DND-41 (cell line): ENCODE measurements around the gene GREB1.

Experiments used
- ATAC-seq: fragments of 200-7000 bp; cut with Tn5 transposase; 3 replicates; pipeline ENCODE4 v1.9.1; 2021; ENCODE audit warnings: low read depth; ENCODE audit not compliant: insufficient read depth
- DNase-seq: peaks from one replicate; pipeline ENCODE4 v3.0.0-alpha.2; 2020
- H2AFZ ChIP-seq: 2 replicates; pipeline ENCODE4 v1.6.0; 2012; ENCODE audit warnings: low read depth, low read length
- H3K27ac ChIP-seq: 2 replicates; pipeline ENCODE4 v1.5.1; 2012; ENCODE audit warnings: low read length, inconsistent platforms
- H3K27me3 ChIP-seq: fragments of 200-600 bp; sonication (generic); 2 replicates; pipeline ENCODE4 v1.6.0; 2012; ENCODE audit warnings: low read length, mild to moderate bottlenecking, inconsistent platforms; ENCODE audit not compliant: insufficient read depth, poor library complexity
- H3K36me3 ChIP-seq: 2 replicates; pipeline ENCODE4 v1.5.1; 2012; ENCODE audit warnings: low read length, inconsistent platforms; ENCODE audit not compliant: insufficient read depth
- H3K4me1 ChIP-seq: 2 replicates; pipeline ENCODE4 v1.5.1; 2012; ENCODE audit warnings: mild to moderate bottlenecking, low read length; ENCODE audit not compliant: insufficient read depth
- H3K4me2 ChIP-seq: 2 replicates; pipeline ENCODE4 v1.6.0; 2012; ENCODE audit warnings: mild to moderate bottlenecking, moderate library complexity, low read length, inconsistent platforms; ENCODE audit not compliant: insufficient read depth
- H3K4me3 ChIP-seq, 2 experiments: fragments of 200-600 bp in 1 of 2; shearing (Covaris generic) in 1 of 2; 2 replicates each; pipeline ENCODE4 v1.5.1; 2012 to 2016; ENCODE audit warnings: inconsistent platforms in 2 of 2, low read length in 2 of 2, mild to moderate bottlenecking in 2 of 2, low read depth in 1 of 2, moderate library complexity in 1 of 2
- H3K79me2 ChIP-seq: 2 replicates; pipeline ENCODE4 v1.6.0; 2012; ENCODE audit warnings: low read length, inconsistent platforms; ENCODE audit not compliant: insufficient read depth
- H3K9ac ChIP-seq: 2 replicates; pipeline ENCODE4 v1.6.0; 2012; ENCODE audit warnings: low read depth, mild to moderate bottlenecking, inconsistent platforms, low read length, moderate library complexity
- H3K9me3 ChIP-seq: 2 replicates; pipeline ENCODE4 v1.5.1; 2012; ENCODE audit warnings: low read length, moderate library complexity, mild to moderate bottlenecking, inconsistent platforms; ENCODE audit not compliant: insufficient read depth, severe bottlenecking
- H4K20me1 ChIP-seq: 2 replicates; pipeline ENCODE4 v1.6.0; 2012; ENCODE audit warnings: low read length; ENCODE audit not compliant: insufficient read depth
- EZH2 ChIP-seq: IDR thresholded peaks from 3 replicates; pipeline ENCODE4 v1.6.1; 2012; ENCODE audit warnings: borderline replicate concordance, low read depth, mild to moderate bottlenecking, moderate library complexity, low read length, inconsistent platforms; ENCODE audit not compliant: severe bottlenecking
- TF ChIP-seq, protein P1 (sequence below): IDR thresholded peaks from 2 replicates; pipeline ENCODE4 v1.5.1; 2012; ENCODE audit warnings: borderline replicate concordance, low read length, moderate library complexity, mild to moderate bottlenecking; ENCODE audit not compliant: poor library complexity, severe bottlenecking; ENCODE audit errors: extremely low read depth

The GREB1 gene

DNA sequence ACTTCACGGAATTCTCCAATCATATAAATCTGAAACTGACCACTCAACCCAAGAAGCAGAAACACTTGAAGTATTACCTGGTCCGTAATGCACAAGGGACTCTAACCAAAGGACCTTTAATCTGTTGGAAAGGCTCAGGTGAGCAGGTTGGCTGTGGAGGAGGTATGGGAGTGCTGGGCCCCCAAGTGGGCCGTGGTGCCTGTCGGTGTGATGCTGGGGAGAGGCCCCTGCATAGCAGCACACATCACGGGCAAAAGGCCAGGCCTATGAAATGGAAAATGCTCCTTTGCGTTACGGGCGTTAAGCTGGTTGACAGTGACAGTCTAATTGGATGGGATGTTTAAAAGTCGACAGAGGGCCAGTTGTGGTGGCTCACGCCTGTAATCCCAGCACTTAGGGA, 42.6 kb downstream of the GREB1 start:
- Histone ChIP-seq H3K4me2 (no peak overlapping the region), H3K9me3 (no peaks in the 10 kb centered on the region), H3K4me3 (no peak overlapping the region), H2AFZ (no peak overlapping the region), H3K79me2 (no peaks in the 10 kb centered on the region), H3K9ac (no peak overlapping the region), H3K36me3 (no peaks in the 10 kb centered on the region), H4K20me1 (no peaks in the 10 kb centered on the region), H3K27me3 (no peaks in the 10 kb centered on the region), H3K27ac (no peak overlapping the region), H3K4me1 (no peaks in the 10 kb centered on the region)
- TF ChIP-seq EZH2 = no peak
- TF ChIP-seq, protein P1, sequence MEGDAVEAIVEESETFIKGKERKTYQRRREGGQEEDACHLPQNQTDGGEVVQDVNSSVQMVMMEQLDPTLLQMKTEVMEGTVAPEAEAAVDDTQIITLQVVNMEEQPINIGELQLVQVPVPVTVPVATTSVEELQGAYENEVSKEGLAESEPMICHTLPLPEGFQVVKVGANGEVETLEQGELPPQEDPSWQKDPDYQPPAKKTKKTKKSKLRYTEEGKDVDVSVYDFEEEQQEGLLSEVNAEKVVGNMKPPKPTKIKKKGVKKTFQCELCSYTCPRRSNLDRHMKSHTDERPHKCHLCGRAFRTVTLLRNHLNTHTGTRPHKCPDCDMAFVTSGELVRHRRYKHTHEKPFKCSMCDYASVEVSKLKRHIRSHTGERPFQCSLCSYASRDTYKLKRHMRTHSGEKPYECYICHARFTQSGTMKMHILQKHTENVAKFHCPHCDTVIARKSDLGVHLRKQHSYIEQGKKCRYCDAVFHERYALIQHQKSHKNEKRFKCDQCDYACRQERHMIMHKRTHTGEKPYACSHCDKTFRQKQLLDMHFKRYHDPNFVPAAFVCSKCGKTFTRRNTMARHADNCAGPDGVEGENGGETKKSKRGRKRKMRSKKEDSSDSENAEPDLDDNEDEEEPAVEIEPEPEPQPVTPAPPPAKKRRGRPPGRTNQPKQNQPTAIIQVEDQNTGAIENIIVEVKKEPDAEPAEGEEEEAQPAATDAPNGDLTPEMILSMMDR = no peak
- no peak for ATAC-seq
- DNase-seq = no peak

DNA sequence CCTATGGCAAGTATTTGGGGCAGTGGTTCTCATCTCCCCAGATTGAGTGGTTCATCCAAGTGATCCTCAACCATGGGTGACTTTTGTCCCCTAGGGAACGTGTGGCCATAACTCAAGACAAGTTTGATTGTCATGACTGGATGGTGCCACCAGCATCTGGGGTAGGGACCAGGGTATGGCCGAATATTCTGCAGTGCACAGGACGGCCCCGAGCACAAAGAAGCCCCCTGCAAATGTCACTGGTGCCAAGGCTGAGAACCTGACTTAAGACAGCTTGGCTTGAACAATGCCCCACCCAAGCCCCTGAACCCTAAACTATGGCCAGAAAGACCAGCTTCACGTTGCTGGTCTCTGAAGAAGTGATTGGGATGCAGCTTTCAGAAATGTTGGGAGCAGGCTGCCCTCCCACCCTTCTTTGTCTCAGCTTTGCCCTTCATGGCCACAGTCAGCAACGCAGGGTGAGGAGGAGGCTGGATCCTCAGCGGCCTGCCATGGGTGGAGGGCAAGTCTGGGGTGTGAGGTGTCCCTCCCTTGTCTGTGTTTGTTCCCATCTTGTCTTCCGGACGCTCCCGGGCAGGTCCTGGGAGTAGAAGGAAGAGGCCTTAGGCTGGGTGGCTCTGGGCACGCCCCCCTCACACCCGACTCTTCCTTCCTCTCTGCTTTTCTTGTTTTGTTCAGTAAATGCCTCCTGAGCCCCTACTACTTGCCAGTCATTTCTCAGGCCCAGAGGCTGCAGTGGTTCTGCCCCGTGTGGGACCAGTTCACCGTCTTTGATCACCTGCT, 43.4 kb downstream of the GREB1 start:
- Histone ChIP-seq H3K4me2 (no peak overlapping the region), H3K9ac (no peak overlapping the region), H3K36me3 (no peaks in the 10 kb centered on the region), H2AFZ (no peak overlapping the region), H4K20me1 (no peaks in the 10 kb centered on the region), H3K79me2 (no peaks in the 10 kb centered on the region), H3K4me3 (no peak overlapping the region), H3K27ac (no peak overlapping the region), H3K27me3 (no peaks in the 10 kb centered on the region), H3K9me3 (no peaks in the 10 kb centered on the region), H3K4me1 (no peaks in the 10 kb centered on the region)
- no peak for TF ChIP-seq EZH2
- TF ChIP-seq, protein P1 = no peak
- DNase-seq (no peak), ATAC-seq (no peak)

- Histone ChIP-seq H4K20me1 (no peaks in the 10 kb centered on the region), H3K9ac (no peak overlapping the region), H3K27ac (no peak overlapping the region), H3K36me3 (no peaks in the 10 kb centered on the region), H3K4me3 (no peak overlapping the region), H3K4me2 (no peak overlapping the region), H2AFZ (no peak overlapping the region), H3K4me1 (no peaks in the 10 kb centered on the region), H3K9me3 (no peaks in the 10 kb centered on the region), H3K27me3 (no peaks in the 10 kb centered on the region), H3K79me2 (no peaks in the 10 kb centered on the region)
- TF ChIP-seq, protein P1 = no peak
- TF ChIP-seq EZH2 = no peak
- no peak for ATAC-seq
- no peak for DNase-seq
Measured at GRCh38 chr2:11578081-11578948, 44.5 kb downstream of the GREB1 start.
